Fibroblast of the conjunctiva (primary cell): ENCODE measurements around the gene PTAR1.

Experiments
- DNase-seq: peaks from one replicate; pipeline ENCODE4 v3.0.0-alpha.2; 2010; ENCODE audit warnings: low read depth

PTAR1 gene

DNA sequence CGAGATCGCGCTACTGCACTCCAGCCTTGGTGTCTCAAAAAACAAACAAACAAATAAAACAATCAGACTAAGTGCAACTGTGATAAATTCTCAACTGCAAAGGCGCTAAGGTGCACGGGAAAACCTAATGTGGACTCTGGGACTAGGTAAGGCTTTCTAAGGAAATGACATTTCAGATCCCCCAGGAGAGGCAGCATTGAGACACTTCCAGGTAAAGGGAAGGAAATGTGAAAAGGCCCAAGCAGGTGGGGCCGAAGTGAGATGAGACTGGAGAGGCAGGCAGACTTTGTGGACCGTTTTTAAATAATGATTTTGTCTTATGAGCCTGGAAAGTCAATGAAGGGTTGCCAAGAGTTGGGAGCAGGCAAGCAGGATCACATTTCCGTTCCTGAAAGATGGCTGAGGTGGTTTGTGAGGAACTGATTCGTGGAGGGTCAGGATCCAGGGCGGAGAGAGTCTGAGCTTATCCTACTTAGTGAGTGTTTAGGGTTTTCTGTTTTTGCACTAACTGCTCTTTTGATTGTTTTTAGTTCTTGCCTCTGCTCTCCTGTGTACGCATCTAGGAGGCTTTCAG is 85.6 kb downstream of the PTAR1 start:
- no peak for DNase-seq

DNA sequence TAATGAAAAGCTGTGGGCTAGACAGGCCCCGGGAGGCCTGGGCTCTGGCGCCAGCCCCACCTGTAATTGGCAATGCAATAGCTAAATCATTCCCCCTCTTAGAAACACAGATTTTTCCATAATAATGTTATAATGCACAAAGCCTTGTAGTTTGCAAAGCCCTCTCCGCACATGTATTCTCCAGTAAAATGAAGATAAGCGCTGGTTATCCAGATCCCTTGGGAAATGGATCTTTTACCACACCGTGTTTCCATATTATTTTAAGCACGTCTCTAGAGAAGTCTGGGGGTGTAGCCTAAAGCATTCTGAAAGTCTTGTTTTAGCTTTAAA is 86.5 kb downstream of the PTAR1 start:
- no peak for DNase-seq

- DNase-seq = peak; percentile 67
These were observed 87.1 kb downstream of the PTAR1 start for GRCh38 chr9:69672596-69673310.

- DNase-seq = peak; percentile 13
These were observed 87.8 kb downstream of the PTAR1 start, which contains the start of gene APBA1 for GRCh38 chr9:69671879-69672595. APBA1 (minus strand) TSS chr9:69672371.

GRCh38 chr9:69671311-69671878 is 88.4 kb downstream of the PTAR1 start:
- DNase-seq = no peak

GRCh38 chr9:69667306-69667705 is 92.5 kb downstream of the PTAR1 start:
- DNase-seq = no peak

DNA sequence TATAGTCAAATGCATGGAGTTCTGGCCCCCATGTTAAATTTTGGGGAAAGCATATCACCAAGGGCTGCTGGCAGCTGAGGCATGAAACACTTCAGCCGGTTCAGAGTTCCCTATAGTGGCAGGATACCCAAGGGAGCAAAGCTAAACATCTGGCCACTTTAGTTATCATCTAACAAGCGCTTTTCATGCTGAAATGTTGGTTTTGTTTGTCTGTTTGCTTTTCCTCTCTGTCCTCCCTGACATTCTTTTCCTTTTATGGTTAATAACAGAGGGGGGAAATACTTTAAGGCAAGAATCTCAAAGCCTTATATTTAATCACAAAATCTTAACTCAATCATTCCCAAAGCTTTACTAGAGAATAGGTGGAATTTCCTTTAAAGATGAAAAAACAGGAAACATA is 99.5 kb downstream of the PTAR1 start:
- no peak for DNase-seq
